ENCODE results near the gene RCSD1.
"Not testable (repeated sequence)": the region's sequence is repeated elsewhere in the genome, so short reads cannot be mapped to it uniquely, and the experiment has no call there.

RCSD1 gene

GRCh38 chr1:167718914-167719691 lies 89.1 kb downstream of the RCSD1 start:
- DNase-seq, result no peak

- DNase-seq, result not testable (repeated sequence)
These were observed 89.8 kb downstream of the RCSD1 start for GRCh38 chr1:167719715-167720421.

GRCh38 chr1:167720965-167721616 lies 91.1 kb downstream of the RCSD1 start:
- DNase-seq, result no peak

- DNase-seq, result peak; percentile 78
These were observed 91.7 kb downstream of the RCSD1 start, which contains the start of gene MPZL1 for GRCh38 chr1:167721617-167722151. MPZL1 (plus strand) TSS chr1:167721982; CDS start chr1:167722152, 170 bp downstream.

- DNase-seq, result no peak
These were observed 92.3 kb downstream of the RCSD1 start for GRCh38 chr1:167722152-167722869.

- no peak for DNase-seq
These were observed 92.8 kb downstream of the RCSD1 start for GRCh38 chr1:167722870-167723251.

GRCh38 chr1:167723707-167724323 lies 93.8 kb downstream of the RCSD1 start:
- no peak for DNase-seq

- DNase-seq, result no peak
These were observed 96.0 kb downstream of the RCSD1 start for GRCh38 chr1:167726008-167726407.

- no peak for DNase-seq
These were observed 98.9 kb downstream of the RCSD1 start for GRCh38 chr1:167728818-167729410.

- no peak for DNase-seq
These were observed 104.2 kb downstream of the RCSD1 start for GRCh38 chr1:167734227-167734626.

GRCh38 chr1:167734841-167735240 lies 104.8 kb downstream of the RCSD1 start:
- no peak for DNase-seq

- no peak for DNase-seq
These were observed 107.1 kb downstream of the RCSD1 start for GRCh38 chr1:167737169-167737568.

GRCh38 chr1:167738158-167738557 lies 108.1 kb downstream of the RCSD1 start:
- no peak for DNase-seq

- no peak for DNase-seq
These were observed 109.7 kb downstream of the RCSD1 start for GRCh38 chr1:167739752-167740151.

GRCh38 chr1:167741103-167741502 lies 111.1 kb downstream of the RCSD1 start:
- DNase-seq, result not testable (repeated sequence)

GRCh38 chr1:167742392-167743057 lies 112.5 kb downstream of the RCSD1 start:
- DNase-seq, result not testable (repeated sequence)

- DNase-seq, result no peak
These were observed 114.9 kb downstream of the RCSD1 start for GRCh38 chr1:167744901-167745300.

GRCh38 chr1:167746013-167746672 lies 116.1 kb downstream of the RCSD1 start:
- no peak for DNase-seq

GRCh38 chr1:167746988-167747655 lies 117.1 kb downstream of the RCSD1 start:
- DNase-seq, result no peak

GRCh38 chr1:167747988-167748387 lies 118.0 kb downstream of the RCSD1 start:
- no peak for DNase-seq
